ENCODE measurements around the gene OR5AN1.
"Not testable (repeated sequence)": the region's sequence is repeated elsewhere in the genome, so short reads cannot be mapped to it uniquely, and the experiment has no call there.

The OR5AN1 gene, protein sequence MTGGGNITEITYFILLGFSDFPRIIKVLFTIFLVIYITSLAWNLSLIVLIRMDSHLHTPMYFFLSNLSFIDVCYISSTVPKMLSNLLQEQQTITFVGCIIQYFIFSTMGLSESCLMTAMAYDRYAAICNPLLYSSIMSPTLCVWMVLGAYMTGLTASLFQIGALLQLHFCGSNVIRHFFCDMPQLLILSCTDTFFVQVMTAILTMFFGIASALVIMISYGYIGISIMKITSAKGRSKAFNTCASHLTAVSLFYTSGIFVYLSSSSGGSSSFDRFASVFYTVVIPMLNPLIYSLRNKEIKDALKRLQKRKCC

DNA sequence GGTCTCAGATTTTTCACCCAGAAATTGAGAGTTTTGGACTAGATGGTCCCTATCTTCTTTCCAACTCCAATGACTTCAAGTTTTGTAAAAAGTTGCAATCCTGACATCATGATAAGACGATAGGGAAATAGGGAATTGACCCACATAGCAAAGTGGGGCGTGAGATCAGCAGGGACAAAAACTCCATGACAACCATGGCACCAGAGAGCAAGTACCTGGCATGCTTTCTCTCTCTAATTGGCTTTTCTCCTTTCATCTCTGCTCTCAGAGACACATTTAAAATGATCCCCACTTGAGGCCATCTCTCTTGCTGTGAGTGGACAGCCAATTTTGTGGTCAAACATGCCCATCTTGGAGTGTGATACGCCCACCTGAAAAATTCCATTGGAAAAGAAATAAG is at the start of gene OR5AN1:
TSS of gene OR5AN1 (plus strand) at position 301 of the 400 bp plus-strand sequence. CDS start 5,564 bp downstream, outside the sequence.
- no peak for FAIRE-seq

DNA sequence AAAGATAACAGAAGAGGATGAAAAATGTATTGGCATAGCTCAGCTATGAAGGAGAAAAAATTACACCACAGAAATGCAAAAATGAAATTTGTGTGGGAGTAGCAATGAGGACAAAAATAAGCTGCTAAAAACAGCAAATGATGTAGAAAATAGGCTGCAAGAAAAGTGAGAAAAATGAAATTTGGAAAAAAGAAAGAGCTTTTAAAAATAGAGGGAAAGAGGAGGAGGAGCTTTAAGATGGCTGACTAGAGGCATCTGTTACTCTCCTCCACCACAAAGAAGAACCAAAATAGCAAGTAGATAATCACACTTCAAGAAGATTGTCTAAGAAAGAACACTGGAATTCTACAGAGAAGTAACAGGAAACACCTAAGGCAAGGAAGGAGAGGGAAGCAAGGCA is 23.7 kb upstream of the OR5AN1 start:
- no peak for FAIRE-seq

DNA sequence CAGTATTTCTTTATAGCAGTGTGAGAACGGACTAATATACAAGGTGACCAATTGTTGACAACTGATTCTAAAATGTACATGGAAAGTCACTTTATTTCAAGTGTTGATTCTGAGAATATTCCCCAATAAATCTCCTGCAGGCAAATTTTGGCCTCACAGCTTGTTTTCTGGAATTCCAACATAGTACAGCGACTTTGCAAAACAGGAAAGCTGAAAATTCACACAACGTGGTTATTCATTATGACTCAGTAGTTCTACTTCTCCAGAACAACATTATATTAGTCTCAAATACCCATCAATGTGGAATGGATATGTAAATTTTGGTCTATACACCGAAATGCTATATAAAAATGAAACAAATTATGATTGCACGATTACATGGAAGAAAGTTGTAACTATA is 22.5 kb upstream of the OR5AN1 start:
- FAIRE-seq: no peak

DNA sequence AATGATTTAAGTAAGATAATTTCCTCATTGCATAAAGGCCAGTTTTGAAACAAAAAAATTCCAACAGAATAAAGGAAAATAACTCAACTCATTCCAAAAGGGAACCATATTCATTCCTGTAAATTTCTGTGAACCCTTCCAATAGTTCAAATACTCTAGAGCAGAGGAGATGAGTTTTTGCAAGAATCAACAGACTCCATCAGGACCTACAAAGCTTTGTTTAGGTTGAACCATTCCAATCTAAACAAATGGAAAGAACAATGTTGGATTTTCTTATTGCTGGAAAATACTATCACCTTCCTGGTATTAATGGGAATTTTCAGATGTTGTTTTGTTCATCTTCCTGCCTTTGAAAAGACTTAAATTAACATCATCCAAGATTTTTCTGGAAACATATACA is 21.8 kb upstream of the OR5AN1 start:
- FAIRE-seq: no peak

DNA sequence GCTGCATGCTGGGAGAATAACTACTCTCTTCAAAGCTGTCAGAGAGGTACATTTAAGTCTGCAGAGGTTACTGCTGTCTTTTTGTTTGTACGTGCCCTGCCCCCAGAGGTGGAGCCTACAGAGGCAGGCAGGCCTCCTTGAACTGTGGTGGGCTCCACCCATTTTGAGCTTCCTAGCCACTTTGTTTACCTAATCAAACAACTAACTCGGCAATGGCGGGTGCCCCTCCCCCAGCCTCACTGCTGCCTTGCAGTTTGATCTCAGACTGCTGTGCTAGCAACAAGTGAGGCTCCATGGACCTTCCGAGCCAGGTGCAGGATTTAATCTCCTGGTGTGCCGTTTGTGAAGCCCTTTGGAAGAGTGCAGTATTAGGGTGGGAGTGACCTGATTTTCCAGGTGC is 9.0 kb upstream of the OR5AN1 start:
- FAIRE-seq: not testable (repeated sequence)

DNA sequence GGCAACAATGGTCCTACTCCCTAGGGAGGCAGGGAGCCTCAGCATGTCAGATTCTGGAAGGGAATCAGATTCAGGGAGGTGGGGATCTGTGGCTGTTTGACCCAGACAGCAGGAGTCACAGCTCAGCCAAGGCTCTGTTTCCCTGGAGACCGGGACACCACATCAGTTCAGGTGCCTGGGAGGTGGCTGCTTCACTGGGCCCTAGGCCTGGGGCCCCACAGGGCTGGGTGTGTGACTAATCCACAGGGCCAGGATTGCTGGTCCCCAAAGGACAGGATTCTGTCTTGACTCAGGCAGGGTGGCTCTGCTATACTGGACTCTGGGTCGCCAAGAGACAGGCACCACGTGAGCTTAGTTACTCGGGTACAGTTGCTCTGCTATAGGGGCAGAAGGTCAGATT is 3.5 kb upstream of the OR5AN1 start:
- FAIRE-seq: no peak

DNA sequence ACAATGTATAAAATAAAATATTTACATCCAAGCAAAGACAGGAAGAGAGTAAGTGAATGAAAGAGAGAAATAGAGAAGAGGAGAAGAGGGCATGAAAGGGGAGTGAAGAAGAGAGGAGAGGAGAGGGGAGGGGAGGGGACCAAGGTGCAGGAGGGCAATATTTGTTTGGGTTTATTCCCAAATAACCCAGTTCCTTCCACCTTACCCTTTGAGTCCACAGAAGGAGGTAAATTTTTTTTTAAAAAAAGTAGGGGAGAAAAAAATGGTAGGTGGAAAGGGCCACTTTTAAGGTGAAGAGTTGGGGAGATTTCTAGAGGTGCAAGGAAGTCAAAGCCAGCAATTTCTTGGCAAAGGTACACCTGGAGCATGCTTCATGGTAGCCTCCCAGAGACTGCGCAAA is 2.1 kb upstream of the OR5AN1 start:
- no peak for FAIRE-seq

DNA sequence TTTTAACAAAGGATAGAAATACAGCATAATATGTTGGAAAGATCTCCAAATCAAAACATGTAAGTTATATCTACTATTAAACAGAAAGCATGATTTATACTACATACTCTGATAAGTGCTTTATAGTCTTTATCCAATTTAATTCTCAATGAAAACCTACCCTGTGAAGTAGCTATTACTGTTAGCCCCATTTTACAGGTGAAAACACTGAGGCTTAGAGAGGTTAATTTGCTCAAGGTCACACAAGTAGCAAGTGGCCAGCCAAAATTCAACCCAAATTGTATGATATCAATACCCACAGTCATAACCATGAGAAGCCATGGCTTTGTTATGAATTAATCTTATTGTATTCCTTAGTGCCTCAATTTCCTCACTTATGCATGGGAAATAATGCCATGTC is 675 bp upstream of the OR5AN1 start:
- no peak for FAIRE-seq

DNA sequence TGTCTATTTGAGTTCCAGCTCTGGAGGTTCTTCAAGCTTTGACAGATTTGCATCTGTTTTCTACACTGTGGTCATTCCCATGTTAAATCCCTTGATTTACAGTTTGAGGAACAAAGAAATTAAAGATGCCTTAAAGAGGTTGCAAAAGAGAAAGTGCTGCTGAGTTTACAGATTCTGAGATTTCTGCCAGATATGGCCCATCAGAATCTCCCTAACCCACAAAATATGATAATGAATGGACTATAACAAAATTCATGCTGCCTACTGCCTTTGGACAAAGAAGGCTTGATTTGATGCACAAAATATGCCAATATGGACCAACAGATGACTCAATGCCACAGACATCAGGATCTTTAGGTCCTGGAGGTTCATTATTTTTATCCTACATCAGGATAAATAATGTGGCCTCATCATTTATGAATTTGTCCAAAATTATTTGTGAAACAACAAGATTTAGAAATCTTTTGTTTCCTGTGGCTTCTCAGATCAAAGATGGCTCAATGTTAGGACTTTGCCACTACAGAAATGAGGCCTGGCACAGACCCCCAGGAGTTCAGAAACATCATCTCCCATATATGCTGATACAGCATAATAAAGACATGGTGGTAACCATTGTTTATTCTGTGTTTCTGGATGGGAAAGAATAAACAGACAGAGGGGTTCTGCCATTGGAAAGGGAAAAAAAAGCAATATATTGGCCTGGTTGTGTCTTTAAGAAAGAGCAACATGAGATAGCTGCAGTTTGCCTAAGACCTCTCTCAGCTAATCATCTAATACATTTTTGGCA is 6.7 kb downstream of the OR5AN1 start:
- no peak for FAIRE-seq

DNA sequence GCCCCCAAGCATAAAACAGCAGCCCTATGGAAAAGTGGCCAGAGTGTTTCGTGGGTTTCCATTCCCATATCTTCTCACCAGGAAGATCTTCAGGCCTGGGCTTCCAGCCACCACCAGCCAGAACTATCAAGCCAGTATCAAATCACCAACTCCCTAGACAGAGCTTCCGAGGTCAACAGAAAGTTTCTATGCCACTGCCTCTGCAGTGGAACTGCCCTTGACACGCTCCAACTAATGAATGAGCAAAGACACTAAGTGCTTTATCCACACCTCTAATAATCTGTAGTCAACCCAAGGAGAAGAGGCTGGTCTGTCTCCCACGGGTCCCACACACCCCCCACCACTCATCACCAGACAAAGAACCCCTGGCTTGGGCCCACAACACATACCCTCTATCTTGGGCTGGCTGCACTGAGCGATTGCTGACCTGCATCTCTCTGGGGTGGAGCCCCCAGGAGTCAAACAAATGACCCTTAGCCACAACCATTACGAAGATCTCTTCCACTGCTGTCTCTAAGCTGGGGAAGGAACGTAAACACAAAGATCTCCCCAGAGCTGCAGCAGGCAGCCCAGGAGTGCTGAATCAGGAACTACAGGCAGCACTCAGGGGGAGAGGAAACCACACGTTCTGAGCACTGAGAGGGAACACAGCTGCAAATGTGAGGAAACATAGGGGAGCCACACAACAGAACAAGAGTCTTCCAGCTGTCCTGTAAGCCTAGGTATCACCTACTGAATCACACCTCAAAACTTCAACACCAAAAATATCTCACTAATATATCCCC is 9.7 kb downstream of the OR5AN1 start:
- FAIRE-seq: no peak

DNA sequence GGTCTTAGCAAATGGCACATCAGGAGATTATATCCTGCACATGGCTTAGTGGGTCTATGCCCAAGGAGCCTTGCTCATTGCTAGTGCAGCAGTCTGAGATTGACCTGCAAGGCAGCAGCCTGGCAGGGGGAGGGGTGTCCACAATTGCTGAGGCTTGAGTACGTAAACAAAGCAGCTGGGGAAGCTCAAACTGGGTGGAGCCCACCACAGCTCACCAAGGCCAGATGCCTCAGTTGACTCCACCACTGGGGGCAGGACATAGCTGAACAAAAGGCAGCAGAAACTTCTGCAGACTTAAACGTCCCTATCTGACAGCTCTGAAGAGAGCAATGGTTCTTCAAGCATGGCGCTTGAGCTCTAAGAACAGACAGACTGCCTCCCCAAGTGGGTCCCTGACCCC is 13.6 kb downstream of the OR5AN1 start:
- FAIRE-seq: not testable (repeated sequence)

DNA sequence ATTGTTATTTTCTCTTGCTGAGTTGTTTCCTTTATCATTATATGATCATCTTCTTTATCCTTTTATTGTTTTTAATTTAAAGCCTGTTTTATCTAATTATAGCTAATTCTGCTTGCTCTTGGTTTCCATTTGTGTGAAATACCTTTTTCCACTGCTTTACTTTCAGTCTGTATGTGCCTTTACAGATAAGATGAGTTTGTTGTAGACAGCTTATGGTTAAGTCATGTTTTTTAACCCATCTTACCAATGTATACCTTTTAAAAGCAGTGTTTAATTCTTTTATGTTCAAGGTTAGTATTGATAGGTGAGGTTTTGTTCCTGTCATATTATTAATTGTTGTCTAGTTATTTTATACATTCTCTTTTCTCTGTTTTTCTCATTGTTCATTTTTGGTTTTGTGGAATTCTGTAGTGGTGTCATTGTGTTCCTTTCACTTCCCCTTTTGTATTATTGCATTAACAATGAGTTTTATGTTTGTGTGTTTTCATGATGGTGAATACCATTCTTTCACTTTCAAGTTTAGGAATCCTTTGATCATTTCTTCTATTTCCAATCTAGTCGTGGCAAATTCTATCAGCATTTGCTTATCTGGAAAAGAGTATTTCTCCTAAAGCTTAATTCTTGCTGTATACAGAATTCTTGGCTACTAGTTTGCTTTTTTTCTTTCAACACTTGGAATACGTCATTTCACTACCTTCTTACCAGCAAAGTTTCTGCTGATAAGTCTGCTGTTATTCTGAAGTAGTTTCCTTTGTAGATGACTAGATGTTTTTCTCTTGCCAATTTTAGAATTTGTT is 21.8 kb downstream of the OR5AN1 start:
- FAIRE-seq: no peak

DNA sequence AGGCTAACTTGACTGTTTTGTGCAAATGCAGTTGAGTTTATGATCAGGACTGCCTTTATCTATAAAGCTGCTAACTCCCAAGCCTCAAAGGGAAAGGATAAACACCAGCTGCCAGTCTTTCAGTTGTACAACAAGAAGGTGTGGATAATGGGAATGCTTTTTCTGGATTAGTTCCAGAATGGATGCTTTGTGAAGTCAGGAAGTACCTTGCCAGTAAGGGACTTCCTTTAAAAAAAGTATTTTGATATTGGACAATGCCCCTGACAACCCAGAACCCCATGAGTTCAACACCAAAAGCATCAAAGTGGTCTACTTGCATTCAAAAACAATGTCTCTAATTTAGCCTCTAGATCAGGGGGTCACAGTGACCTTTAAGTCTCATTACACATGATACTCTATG is 35.5 kb downstream of the OR5AN1 start:
- no peak for FAIRE-seq

DNA sequence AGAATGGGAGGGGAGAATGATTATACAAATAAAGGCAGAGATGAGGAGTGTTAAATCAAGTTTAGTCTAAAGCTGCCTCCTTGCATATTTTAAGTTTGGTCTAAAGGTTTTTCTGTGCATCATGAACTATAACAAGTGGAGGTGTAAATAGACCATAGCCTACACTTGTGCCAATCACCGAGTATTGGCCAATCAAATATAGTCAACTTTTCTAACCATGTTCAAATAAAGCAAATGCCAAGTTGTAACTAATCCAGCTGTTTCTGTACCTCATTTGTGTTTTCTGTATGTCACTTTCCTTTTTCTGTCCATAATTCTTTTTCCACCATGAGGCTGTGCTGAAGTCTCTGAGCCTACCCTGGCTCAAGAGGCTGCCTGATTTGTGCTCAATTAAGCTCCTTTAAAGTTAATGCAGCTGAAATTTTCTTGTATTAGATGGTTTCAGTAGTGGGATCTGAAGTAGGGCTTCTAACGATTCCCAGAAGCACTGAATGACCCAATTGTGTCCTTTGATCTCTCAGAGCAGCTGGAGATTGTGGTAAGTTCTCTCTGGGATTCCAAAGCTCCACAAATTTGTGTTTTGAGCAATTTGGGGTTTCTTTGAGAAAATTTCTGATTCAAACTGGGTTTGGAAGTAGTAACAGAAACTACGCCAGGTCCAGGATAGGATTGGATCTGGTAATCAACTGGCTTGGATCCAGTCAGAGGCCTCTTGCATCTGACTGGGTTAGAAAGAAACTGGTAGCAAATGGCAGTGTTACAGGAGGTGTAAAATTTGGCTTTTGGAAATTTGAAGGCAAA is 42.0 kb downstream of the OR5AN1 start:
- no peak for FAIRE-seq

DNA sequence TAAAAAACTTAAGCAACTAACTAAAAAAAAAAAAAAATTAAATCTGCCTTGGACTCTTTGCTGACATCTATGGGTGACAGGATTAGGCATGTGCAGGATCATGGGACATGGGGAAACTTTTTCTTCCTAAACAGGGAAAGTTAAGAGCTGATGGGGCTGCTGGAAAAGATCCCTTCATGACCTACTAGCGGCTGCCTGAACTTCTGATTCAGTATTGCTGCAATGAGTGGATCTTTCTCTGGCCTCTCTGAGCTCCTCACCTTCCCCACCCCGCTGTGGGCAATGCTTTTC is 42.5 kb downstream of the OR5AN1 start:
- no peak for FAIRE-seq

DNA sequence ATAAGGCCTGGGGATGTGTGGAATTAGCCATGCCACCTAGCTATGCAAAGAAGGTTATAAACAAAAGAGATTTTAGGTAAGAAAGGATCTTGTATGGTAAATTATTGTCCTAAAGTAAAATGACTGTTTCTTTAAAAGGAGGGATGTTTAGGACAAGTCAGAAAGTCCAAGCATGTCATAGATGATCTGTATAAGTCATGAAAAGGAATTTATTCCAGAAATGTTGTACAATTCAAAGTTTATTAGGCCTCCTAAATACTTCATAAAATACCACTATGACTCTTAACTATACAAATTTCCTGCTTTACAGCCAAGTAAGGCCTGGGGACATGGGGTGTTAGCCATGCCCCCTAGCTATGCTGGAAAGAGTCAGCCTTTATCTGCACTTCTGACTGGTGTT is 44.9 kb downstream of the OR5AN1 start:
- FAIRE-seq: no peak

DNA sequence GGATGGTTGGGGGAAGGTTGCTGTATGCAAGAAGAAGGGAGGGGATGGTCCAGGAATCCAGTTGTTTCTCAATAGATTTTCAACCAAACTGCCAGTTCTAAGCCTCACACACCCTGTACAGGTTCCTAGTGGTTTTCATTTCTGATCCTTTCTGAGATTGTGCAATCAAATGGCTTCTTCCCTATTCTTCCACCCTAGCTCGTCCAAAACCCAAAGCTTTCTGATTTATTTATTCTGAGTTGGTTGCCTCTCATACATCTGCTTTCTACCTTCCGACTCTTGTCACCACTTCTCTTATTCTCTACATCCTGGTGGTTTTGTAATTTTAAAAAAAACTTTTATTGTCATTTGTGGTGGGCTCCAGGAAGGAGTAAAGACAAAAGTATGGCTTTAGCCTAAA is 55.0 kb downstream of the OR5AN1 start:
- FAIRE-seq: no peak

DNA sequence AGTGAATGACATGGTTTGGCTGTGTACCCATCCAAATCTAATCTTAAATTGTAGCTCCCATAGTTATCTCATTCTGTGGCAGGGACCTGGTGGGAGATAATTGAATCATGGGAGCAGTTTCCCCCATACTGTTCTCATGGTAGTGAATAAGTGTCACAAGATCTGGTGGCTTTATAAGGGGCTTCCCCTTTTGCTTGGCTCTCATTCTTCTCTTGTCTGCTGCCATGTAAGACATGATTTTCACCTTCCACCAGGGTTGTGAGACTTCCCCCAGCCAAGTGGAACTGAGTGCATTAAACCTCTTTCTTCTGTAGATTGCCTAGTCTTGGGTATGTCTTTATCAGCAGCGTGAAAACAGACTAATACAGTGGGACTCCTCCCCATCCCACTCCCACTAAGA is 56.4 kb downstream of the OR5AN1 start:
- no peak for FAIRE-seq

DNA sequence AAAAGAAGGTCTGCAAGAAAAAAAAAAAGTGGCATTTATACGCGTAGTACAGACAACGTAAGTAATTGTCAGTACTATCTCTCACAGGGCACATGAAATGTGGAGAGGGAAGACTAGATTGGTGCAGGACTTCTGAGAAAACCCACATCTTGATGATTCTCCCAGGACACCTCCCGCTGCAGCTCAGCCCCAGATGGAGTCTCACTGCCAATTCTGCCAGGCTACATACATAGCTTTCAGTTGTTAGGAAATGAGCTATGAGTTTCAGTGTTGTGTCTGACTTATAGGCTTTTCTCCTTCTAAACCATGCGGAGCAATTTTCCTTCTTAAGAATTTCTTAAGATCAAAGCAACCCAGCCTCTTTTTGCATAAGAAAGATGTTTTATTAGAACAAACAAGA is 57.9 kb downstream of the OR5AN1 start:
- no peak for FAIRE-seq

DNA sequence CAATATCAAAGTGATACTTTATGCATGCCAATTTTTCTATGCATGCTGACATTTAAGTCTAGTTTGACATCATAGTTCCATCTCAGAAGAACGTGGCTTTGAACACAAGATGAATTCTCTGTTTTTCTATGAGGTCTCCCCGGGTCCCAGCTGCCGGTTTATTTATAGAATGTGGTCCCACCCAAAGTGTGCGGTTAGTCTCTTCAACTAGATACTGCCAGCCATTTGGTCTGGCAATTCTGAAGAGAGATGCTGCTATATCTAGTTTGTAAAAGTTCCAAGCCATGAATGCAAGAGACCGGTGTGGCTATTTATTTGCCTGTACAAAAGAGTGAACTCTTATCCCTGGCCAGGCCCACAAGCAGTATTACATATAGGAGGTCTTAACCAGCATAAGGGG is 58.3 kb downstream of the OR5AN1 start:
- no peak for FAIRE-seq

DNA sequence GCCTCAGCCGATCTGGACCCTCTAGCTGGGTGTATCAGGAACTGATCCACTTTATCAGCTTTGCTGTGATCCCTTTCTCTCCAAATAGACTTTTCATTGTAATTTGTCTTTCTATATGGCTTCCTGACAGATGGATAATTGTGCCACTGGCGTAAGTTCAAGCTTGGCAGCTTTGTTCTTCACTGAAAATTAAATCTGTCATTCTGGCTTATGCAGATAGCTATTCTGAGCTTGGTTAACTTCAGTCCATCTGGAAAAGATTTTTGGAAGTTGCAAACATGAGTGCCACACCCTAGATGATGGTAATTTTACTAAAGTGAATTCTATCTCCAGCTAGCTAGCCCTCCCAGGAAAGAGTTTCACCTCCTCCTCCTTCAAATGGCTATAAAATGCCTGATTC is 59.5 kb downstream of the OR5AN1 start:
- FAIRE-seq: no peak

All from TTC549 (cell line).